ENCODE results near the gene HDAC10. TPM values are rescaled to one million over a fixed set of nuclear protein-coding genes. Genes with fewer than 3 reads are reported as not detected.
A peak's percentile ranks its signal among the peaks of the same experiment; 100 is the strongest.

The HDAC10 gene
- total RNA-seq, 1 donor from 2014 or later: 47.9 TPM

DNA sequence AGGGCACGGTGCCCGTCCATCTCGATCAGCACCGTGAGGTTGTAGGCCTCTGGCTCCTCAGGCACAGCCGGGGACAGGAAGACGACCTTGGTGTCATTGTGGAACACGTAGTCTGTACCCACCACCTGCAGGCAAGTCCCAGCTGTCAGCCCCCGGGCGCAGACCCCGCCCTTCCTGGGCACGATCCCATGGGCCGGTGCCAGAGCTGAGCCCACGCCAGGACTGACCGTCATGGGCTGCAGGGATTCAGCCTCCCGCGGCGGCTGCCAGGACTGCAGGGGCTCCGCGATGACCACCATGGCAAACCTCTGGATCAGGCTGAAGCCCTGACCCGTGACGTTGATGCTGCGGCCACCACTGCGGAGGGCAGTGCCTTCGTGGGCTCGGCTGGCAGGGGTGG, 30.9 kb upstream of the HDAC10 start:
- Histone ChIP-seq H3K27me3 (ENCODE audit: low read depth) (no peaks in the 10 kb centered on the region), H3K4me3 (no peak overlapping the region), H3K4me1 (peaks cover 17% of the 10 kb centered on the region), H3K36me3 (peaks cover 95% of the 10 kb centered on the region), H3K27ac (peak overlapping the region; percentile 64), H3K9me3 (no peaks in the 10 kb centered on the region)
- intact Hi-C loops (cut with DNase I): no loop called here
- ATAC-seq: peak; percentile 6 to 16
- TF ChIP-seq, protein P1, sequence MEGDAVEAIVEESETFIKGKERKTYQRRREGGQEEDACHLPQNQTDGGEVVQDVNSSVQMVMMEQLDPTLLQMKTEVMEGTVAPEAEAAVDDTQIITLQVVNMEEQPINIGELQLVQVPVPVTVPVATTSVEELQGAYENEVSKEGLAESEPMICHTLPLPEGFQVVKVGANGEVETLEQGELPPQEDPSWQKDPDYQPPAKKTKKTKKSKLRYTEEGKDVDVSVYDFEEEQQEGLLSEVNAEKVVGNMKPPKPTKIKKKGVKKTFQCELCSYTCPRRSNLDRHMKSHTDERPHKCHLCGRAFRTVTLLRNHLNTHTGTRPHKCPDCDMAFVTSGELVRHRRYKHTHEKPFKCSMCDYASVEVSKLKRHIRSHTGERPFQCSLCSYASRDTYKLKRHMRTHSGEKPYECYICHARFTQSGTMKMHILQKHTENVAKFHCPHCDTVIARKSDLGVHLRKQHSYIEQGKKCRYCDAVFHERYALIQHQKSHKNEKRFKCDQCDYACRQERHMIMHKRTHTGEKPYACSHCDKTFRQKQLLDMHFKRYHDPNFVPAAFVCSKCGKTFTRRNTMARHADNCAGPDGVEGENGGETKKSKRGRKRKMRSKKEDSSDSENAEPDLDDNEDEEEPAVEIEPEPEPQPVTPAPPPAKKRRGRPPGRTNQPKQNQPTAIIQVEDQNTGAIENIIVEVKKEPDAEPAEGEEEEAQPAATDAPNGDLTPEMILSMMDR (IDR thresholded peaks at IDR 0.05): no peak
- no peak for DNase-seq

DNA sequence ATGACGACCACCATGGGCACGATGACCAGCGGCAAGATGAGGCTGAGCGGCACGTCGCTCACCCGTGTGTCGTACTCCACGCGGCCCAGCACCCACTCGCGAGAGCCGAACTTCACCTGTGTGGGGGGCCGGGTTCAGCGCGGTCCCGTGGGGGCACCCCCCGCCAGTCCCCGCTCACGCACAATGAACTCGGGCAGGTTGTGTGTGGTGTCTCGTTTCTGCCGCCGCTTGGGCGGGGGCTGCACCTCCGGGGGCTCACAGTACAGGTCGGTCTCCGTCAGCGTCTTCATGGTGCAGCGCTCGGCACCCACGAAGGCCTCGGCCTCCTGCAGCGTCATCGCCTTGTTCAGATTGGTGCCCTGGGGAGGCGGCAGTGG, 30.3 kb upstream of the HDAC10 start:
- intact Hi-C loops (cut with DNase I): no loop called here
- TF ChIP-seq, protein P1 (IDR thresholded peaks at IDR 0.05): no peak
- Histone ChIP-seq H3K27ac (no peak overlapping the region), H3K4me3 (no peak overlapping the region), H3K27me3 (ENCODE audit: low read depth) (no peaks in the 10 kb centered on the region), H3K36me3 (peaks cover 95% of the 10 kb centered on the region), H3K9me3 (no peaks in the 10 kb centered on the region), H3K4me1 (peaks cover 20% of the 10 kb centered on the region)
- DNase-seq: no peak
- ATAC-seq: no peak

DNA sequence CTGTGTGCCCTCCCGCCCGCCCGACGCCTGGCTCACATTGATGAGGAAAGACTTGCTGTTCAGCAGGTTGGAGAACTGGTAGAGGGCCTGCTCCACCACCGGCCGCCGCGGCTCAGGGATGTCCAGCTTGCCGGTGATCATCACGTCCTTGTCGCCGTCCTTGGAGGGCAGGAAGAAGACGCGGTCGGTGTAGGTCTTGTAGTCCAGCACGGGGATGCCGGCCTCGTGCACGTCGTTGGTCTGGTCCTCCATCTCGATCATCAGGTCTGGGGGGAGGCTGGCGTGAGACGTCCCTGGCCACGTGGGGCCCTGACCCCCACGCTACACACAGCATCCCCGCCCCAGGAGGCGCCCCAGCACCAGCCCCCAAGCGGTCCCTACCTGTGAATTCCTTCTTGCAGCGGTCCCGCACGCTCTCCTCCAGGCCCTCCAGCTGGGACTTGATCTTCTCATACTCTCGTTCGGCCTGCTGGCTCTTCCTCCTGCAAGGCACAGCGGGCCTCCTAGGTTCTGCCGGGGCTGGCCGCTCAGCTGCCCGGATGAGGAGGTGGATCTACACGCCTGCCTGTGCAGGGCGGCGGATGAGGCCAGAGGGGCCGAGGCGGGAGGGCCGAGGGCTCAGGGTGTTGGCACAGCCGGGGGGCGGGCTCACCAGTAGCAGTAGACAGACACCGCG, 29.8 kb upstream of the HDAC10 start:
- no peak overlapping the region for H3K27ac ChIP-seq
- TF ChIP-seq, protein P1 (IDR thresholded peaks at IDR 0.05): no peak
- H3K4me1 ChIP-seq: peaks cover 22% of the 10 kb centered on the region
- peaks cover 93% of the 10 kb centered on the region for H3K36me3 ChIP-seq
- DNase-seq (no peak), ATAC-seq (no peak)
- no peaks in the 10 kb centered on the region for H3K9me3 ChIP-seq
- H3K4me3 ChIP-seq: no peak overlapping the region
- no peaks in the 10 kb centered on the region for H3K27me3 ChIP-seq (ENCODE audit: low read depth)
- intact Hi-C loops (cut with DNase I): no loop called here

DNA sequence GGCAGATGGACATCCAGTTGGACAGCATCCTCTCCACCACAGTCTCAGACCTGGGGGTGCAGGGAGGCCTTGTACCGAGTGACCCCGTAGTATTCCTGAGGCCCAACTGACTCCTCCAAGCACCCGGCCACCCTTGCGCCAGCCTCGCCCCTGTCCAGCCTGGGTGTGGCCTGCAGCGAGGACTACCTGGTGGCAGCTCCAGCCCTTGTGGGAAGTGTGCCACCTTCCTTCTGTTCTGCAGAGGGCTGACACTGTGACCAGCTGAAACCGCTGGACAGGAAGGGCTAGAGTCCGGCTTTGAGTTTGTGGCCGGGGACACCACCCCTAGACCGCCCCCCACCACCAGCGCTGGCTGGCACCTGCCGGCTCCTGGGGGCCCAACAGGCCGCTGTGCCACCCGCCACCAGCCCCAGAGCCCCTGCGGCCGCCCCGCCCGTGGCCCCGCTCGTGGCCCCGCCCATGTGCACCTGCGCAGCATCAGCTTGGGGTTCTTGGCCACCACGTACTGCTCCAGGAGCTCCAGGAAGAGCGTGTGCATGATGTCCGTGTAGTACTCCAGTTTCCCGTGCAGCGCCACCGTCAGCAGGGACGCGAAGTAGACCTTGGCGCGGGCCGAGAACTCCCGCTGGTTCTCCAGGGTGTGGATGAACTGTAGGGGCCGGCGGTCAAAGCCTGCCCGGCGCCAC, 29.1 kb upstream of the HDAC10 start:
- H3K27ac ChIP-seq: no peak overlapping the region
- no peak for DNase-seq

DNA sequence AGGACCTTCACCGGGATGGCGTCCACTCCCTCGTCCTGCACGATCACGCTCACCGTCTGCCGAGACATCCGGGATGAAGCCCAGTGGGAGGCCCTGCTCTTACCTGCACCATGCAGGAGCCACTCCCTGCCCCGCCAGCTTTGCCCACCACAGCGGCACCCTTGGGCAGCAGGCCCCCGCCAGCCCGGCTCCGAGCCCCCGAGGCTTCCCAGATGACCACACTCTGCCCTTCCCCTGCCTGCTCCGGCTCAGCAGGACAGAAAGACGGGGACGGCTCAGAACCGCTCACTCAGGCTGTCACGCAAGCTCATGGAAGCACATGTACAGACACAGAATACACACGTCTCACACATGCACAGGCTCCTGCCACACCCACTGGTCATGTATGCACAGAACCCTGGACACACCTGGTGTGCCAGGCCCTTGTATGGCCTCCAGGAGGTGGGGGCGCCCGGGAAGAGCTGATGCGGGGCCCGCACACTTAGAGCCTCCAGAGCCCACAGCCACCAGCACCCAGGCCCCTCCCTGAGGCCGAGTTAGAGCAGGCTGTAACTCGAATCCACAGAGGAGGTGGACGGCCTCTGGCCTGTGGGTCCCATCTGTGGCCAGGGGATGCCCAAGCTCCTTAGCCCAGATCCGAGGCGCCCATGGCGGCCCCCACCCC, 28.0 kb upstream of the HDAC10 start:
- ATAC-seq (no peak), DNase-seq (no peak)
- Histone ChIP-seq H3K9me3 (no peaks in the 10 kb centered on the region), H3K4me3 (no peak overlapping the region), H3K27ac (no peak overlapping the region), H3K27me3 (ENCODE audit: low read depth) (no peaks in the 10 kb centered on the region), H3K36me3 (peaks cover 91% of the 10 kb centered on the region), H3K4me1 (peaks cover 22% of the 10 kb centered on the region)
- TF ChIP-seq, protein P1 (IDR thresholded peaks at IDR 0.05): no peak
- intact Hi-C loops (cut with DNase I): loop anchor here (10.0 kb wide), 1 partner anchor 46 kb away; the partner anchor contains the start of gene DENND6B

More for the DNA sequence above, 29.1 kb upstream of the HDAC10 start:
- intact Hi-C loops (cut with DNase I): no loop called here
- no peaks in the 10 kb centered on the region for H3K9me3 ChIP-seq
- ATAC-seq: no peak
- H3K27me3 ChIP-seq (ENCODE audit: low read depth): no peaks in the 10 kb centered on the region
- peaks cover 22% of the 10 kb centered on the region for H3K4me1 ChIP-seq
- H3K36me3 ChIP-seq: peaks cover 96% of the 10 kb centered on the region
- no peak overlapping the region for H3K4me3 ChIP-seq
- TF ChIP-seq, protein P1 (IDR thresholded peaks at IDR 0.05): no peak

Data from lower lobe of right lung (tissue), 2 donors.